ENCODE results near the gene NR2C2AP. TPM values are rescaled to one million over a fixed set of nuclear protein-coding genes. Genes with fewer than 3 reads are reported as not detected.
"Not testable (repeated sequence)": the region's sequence is repeated elsewhere in the genome, so short reads cannot be mapped to it uniquely, and the experiment has no call there.

Gene NR2C2AP
- total RNA-seq, 1 experiment from 2014 or later: 25.7 TPM

GRCh38 chr19:19223636-19224035 is 20.4 kb upstream of the NR2C2AP start:
- no peaks in the 10 kb centered on the region for H3K9me3 ChIP-seq
- H3K4me1 ChIP-seq: no peaks in the 10 kb centered on the region
- H3K4me1 Mint-ChIP-seq (ENCODE audit: low read depth, unreplicated experiment): no peaks in the 10 kb centered on the region
- ChIA-PET POLR2A (no interaction called here), CTCF (no interaction called here)
- intact Hi-C loops (cut with micrococcal nuclease; ENCODE audit: unreplicated experiment): loop anchor here (2.0 kb wide), 1 partner anchor 77 kb away; no protein-coding TSS in a partner anchor
- H3K27me3 Mint-ChIP-seq (ENCODE audit: insufficient read depth, unreplicated experiment): peaks cover 10% of the 10 kb centered on the region
- H3K36me3 Mint-ChIP-seq (ENCODE audit: insufficient read depth, unreplicated experiment): no peaks in the 10 kb centered on the region
- H3K4me3 Mint-ChIP-seq (ENCODE audit: unreplicated experiment): no peak overlapping the region
- H3K9me3 Mint-ChIP-seq (ENCODE audit: unreplicated experiment): no peaks in the 10 kb centered on the region
- no peaks in the 10 kb centered on the region for H3K36me3 ChIP-seq (ENCODE audit: control insufficient read depth, insufficient read depth, low read length)
- BruUV-seq (replicated peaks): no TSS peak
- no peak for DNase-seq
- TF ChIP-seq CTCF (IDR thresholded peaks at IDR 0.05; ENCODE audit: insufficient read depth in 1 of 2, low read depth in 1 of 2, low read length in 1 of 2, severe bottlenecking in 1 of 2, unreplicated experiment in 1 of 2): no peak
- no peak overlapping the region for H3K27ac Mint-ChIP-seq (ENCODE audit: unreplicated experiment)
- H3K27me3 ChIP-seq (replicated peaks; ENCODE audit: control insufficient read depth, insufficient read depth, low read length): no peaks in the 10 kb centered on the region
- no peak overlapping the region for H3K4me3 ChIP-seq (ENCODE audit: low read depth, low read length)

GRCh38 chr19:19223060-19223459 is 19.8 kb upstream of the NR2C2AP start:
- CTCF ChIA-PET: no interaction called here
- intact Hi-C loops (cut with micrococcal nuclease; ENCODE audit: unreplicated experiment): no loop called here
- no peaks in the 10 kb centered on the region for H3K36me3 ChIP-seq (ENCODE audit: control insufficient read depth, insufficient read depth, low read length)
- no peaks in the 10 kb centered on the region for H3K27me3 ChIP-seq (replicated peaks; ENCODE audit: control insufficient read depth, insufficient read depth, low read length)
- Mint-ChIP-seq H3K9me3 (ENCODE audit: unreplicated experiment) (no peaks in the 10 kb centered on the region), H3K27me3 (ENCODE audit: insufficient read depth, unreplicated experiment) (peaks cover 6% of the 10 kb centered on the region), H3K36me3 (ENCODE audit: insufficient read depth, unreplicated experiment) (no peaks in the 10 kb centered on the region), H3K4me1 (ENCODE audit: low read depth, unreplicated experiment) (no peaks in the 10 kb centered on the region), H3K4me3 (ENCODE audit: unreplicated experiment) (no peak overlapping the region), H3K27ac (ENCODE audit: unreplicated experiment) (no peak overlapping the region)
- no peak overlapping the region for H3K4me3 ChIP-seq (ENCODE audit: low read depth, low read length)
- POLR2A ChIA-PET: no interaction called here
- H3K4me1 ChIP-seq: no peaks in the 10 kb centered on the region
- no TSS peak for BruUV-seq (replicated peaks)
- DNase-seq: no peak
- TF ChIP-seq CTCF (IDR thresholded peaks at IDR 0.05; ENCODE audit: insufficient read depth in 1 of 2, low read depth in 1 of 2, low read length in 1 of 2, severe bottlenecking in 1 of 2, unreplicated experiment in 1 of 2): no peak
- no peaks in the 10 kb centered on the region for H3K9me3 ChIP-seq

DNA sequence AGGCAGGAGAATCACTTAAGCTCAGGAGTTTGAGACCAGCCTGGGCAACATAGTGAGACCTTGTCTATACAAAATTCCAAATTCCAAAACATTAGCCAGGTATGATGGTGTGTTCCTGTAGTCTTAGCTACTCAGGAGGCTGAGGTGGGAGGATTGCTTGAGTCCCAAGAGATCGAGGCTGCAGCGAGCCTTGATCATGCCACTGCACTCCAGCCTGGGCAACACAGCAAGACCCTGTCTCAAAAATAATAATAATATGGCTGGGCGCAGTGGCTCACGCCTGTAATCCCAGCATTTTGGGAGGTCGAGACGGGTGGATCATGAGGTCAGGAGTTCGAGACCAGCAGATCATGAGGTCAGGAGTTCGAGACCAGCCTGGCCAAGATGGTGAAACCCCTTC is 17.8 kb upstream of the NR2C2AP start:
- H3K27me3 Mint-ChIP-seq (ENCODE audit: insufficient read depth, unreplicated experiment); CTCF ChIA-PET; H3K36me3 ChIP-seq (ENCODE audit: control insufficient read depth, insufficient read depth, low read length); H3K4me1 ChIP-seq; H3K36me3 Mint-ChIP-seq (ENCODE audit: insufficient read depth, unreplicated experiment); H3K4me1 Mint-ChIP-seq (ENCODE audit: low read depth, unreplicated experiment); H3K4me3 Mint-ChIP-seq (ENCODE audit: unreplicated experiment); H3K27me3 ChIP-seq (replicated peaks; ENCODE audit: control insufficient read depth, insufficient read depth, low read length); BruUV-seq (replicated peaks); intact Hi-C loops (cut with micrococcal nuclease; ENCODE audit: unreplicated experiment); H3K9me3 ChIP-seq; DNase-seq; H3K9me3 Mint-ChIP-seq (ENCODE audit: unreplicated experiment); POLR2A ChIA-PET; H3K4me3 ChIP-seq (ENCODE audit: low read depth, low read length); H3K27ac Mint-ChIP-seq (ENCODE audit: unreplicated experiment): not testable (repeated sequence)

DNA sequence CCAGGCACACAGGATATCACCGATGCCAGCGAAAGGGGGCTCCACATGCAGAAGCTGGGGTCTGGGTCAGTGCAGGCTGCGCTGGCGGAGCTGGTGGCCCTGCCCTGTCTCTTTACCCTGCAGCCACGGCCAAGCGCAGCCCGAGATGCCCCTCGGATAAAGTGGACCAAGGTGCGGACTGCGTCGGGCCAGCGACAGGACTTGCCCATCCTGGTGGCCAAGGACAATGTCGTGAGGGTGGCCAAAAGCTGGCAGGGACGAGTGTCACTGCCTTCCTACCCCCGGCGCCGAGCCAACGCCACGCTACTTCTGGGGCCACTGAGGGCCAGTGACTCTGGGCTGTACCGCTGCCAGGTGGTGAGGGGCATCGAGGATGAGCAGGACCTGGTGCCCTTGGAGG is 15.7 kb upstream of the NR2C2AP start:
- Mint-ChIP-seq H3K27me3 (ENCODE audit: insufficient read depth, unreplicated experiment) (peaks cover 6% of the 10 kb centered on the region), H3K36me3 (ENCODE audit: insufficient read depth, unreplicated experiment) (no peaks in the 10 kb centered on the region), H3K27ac (ENCODE audit: unreplicated experiment) (no peak overlapping the region), H3K9me3 (ENCODE audit: unreplicated experiment) (no peaks in the 10 kb centered on the region), H3K4me3 (ENCODE audit: unreplicated experiment) (no peak overlapping the region), H3K4me1 (ENCODE audit: low read depth, unreplicated experiment) (no peaks in the 10 kb centered on the region)
- CTCF ChIA-PET: no interaction called here
- Histone ChIP-seq H3K9me3 (no peaks in the 10 kb centered on the region), H3K4me3 (ENCODE audit: low read depth, low read length) (no peak overlapping the region), H3K36me3 (ENCODE audit: control insufficient read depth, insufficient read depth, low read length) (no peaks in the 10 kb centered on the region), H3K4me1 (no peaks in the 10 kb centered on the region), H3K27me3 (replicated peaks; ENCODE audit: control insufficient read depth, insufficient read depth, low read length) (no peaks in the 10 kb centered on the region)
- no peak for DNase-seq
- TF ChIP-seq CTCF (IDR thresholded peaks at IDR 0.05; ENCODE audit: insufficient read depth in 1 of 2, low read depth in 1 of 2, low read length in 1 of 2, severe bottlenecking in 1 of 2, unreplicated experiment in 1 of 2): no peak
- intact Hi-C loops (cut with micrococcal nuclease; ENCODE audit: unreplicated experiment): no loop called here
- POLR2A ChIA-PET: no interaction called here
- no TSS peak for BruUV-seq (replicated peaks)
